Superior temporal gyrus (tissue), 1 donor: ENCODE data around the gene DAD1.
"Not testable (repeated sequence)": the region's sequence is repeated elsewhere in the genome, so short reads cannot be mapped to it uniquely, and the experiment has no call there.

Experiments
- DNase-seq: peaks from one replicate; pipeline ENCODE4 v3.0.0-alpha.2; 2016; ENCODE audit errors: extremely low spot score

DAD1 gene

DNA sequence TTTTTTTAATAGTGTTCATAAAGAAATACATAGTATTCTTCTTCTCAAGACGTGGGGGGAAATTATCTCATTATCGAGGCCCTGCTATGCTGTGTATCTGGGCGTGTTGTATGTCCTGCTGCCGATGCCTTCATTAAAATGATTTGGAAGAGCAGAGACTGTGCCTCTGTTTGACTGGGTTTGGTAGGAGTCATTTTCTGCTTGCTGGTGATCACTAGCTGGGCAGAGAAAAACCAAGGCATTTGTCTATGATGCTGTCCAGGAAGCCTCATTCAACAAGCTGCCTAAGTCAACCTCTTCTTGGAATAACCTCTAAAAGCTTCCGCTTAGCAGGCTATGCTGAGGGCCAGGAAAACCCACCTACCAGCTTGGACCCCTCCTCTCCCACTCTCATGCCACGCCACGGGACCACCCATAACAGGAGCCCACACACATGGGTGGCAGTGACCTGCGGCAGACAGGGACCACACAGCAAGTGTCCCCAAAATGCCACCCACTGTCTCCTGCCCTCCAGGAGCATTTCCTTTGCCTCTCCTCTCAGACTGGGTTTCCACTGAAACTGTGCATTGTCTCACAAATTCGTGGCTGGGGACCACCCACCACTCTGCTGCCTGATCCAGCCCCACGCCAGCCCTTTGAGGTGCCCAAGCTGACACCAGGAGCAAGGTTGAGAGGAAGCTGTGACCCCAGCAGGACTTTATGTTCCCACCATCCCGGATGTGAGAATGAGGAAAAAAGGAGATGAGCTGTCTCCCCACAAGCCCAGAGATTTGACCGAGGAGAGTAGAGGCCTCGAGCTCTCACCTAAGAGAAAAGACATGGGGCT is 36.8 kb downstream of the DAD1 start:
- DNase-seq: no peak

GRCh38 chr14:22551605-22551997 is 37.4 kb downstream of the DAD1 start:
- DNase-seq: no peak

GRCh38 chr14:22549981-22550673 is 38.9 kb downstream of the DAD1 start:
- no peak for DNase-seq

GRCh38 chr14:22549324-22549962 is 39.6 kb downstream of the DAD1 start:
- DNase-seq: no peak

GRCh38 chr14:22547948-22548750 is 40.9 kb downstream of the DAD1 start:
- no peak for DNase-seq

GRCh38 chr14:22547313-22547947 is 41.6 kb downstream of the DAD1 start:
- DNase-seq: no peak

DNA sequence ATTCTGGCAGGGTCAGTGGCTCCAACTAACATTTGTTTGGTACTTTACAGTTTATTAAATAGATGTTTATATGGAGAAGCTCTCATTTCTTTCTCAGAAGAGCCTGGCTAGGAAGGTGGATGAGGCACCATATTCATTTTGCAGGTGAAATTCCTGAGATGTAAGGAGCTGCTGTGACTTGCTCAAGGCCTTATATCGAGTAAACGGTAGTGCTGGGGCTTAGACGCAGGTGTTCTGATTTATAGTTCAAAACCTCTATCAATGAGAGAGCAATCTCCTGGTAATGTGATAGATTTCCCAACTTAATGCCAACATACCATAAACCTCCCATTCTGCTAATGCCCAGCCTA is 42.3 kb downstream of the DAD1 start:
- DNase-seq: no peak

- DNase-seq: no peak
These were observed 42.9 kb downstream of the DAD1 start for GRCh38 chr14:22545842-22546721.

DNA sequence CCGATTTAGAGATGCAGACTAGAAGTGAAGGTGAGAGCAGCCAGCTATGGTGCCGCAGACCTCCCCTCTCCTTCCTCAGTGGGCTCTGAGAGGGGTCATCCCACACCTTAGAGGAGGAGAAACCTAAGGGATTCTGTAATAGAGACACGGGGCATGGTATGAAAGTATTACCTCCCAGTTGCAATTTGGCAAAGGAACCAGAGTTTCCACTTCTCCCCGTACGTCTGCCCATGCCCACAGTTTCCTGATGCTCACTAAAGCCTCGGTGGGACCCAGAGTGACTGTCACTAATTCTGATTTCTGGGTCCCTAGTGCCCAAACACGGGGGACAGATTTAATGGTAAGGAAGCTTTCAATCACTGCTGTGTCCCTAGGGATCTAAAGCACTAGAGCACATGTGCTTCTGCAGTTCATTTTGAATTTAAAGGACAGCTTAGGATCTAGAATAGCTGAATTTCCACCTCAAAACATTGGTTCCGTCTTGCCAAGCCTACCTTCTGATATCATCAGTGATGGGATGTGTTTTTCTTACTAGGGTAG is 44.1 kb downstream of the DAD1 start:
- DNase-seq: no peak

GRCh38 chr14:22544406-22544805 is 44.6 kb downstream of the DAD1 start:
- no peak for DNase-seq

GRCh38 chr14:22543570-22544357 is 45.3 kb downstream of the DAD1 start:
- not testable (repeated sequence) for DNase-seq

GRCh38 chr14:22542360-22542759 is 46.7 kb downstream of the DAD1 start:
- no peak for DNase-seq

- no peak for DNase-seq
These were observed 47.3 kb downstream of the DAD1 start for GRCh38 chr14:22541721-22542120.

DNA sequence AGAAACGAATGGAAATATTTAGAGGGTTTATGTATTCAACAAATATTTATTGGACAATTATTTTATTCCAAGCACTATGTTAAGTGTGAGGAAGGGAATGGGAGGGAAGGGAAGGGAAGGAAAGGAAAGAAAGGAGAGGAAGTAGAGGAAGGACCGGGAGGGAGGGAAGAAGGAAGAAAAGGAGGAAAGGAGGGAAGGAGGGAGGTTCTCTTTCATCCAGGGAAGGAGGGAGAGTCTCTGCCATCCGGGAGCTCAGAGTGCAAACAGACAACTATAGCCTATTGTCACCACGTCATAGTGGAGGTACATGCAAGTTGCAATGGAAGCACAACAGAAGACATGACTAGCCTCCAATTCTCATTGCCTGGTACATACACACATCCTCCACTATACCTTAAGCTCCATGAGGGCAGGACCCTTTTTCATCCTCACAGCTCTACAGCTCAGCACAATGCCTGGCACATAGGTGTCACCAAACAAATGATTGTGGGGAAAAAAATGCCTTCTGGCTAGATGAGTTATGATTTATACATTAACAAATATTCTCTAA is 48.1 kb downstream of the DAD1 start:
- DNase-seq: no peak

- DNase-seq: no peak
These were observed 48.7 kb downstream of the DAD1 start for GRCh38 chr14:22540293-22540692.

GRCh38 chr14:22539831-22540230 is 49.2 kb downstream of the DAD1 start:
- no peak for DNase-seq

GRCh38 chr14:22538671-22539228 is 50.3 kb downstream of the DAD1 start:
- no peak for DNase-seq

DNA sequence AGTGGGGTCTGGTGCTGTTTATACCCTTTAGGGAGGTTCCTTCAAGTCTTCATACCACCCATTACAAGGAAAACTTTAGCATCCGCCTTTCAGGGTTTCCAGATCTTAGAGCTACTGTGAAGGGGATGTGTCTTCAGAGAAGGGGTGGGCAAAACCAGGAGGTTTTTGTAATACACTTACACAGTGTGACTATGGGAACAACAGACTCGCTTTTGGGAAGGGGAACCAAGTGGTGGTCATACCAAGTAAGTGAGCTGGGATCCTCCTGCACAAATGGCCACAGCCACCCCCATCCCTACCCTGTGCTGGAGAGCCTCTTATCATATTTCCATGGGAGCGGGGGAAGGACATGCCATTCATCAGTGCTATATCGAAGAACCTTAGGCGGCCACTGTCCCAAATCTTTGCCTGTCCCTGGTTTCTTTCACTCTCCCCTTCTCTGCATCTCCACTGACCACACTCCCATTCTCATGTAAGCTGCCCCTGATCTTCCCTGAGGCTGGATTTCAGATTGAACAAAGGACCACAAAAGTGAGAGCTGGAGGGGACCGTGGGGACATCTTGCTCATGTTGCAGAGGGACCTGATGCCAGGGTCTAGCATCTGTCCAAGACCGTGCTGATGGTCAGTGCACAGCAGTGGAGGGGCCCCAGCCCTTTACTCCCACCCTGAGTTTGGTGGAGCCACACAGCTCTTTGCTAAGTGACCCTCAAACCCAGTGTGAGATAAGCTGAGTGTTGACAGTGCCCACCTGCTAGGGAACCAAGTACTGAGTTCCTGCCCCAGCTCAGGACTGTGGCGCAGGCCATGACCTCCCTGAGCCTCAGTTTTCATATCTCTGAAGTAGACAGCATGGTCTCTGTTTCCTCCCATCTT is 51.4 kb downstream of the DAD1 start:
- no peak for DNase-seq
